Sciatic nerve (tissue), 2 donors: ENCODE results near the gene CCN5. TPM values are rescaled to one million over a fixed set of nuclear protein-coding genes. Genes with fewer than 3 reads are reported as not detected.
"Not testable (repeated sequence)": the region's sequence is repeated elsewhere in the genome, so short reads cannot be mapped to it uniquely, and the experiment has no call there.

Source experiments
- ATAC-seq: fragments of 200-7000 bp; cut with Tn5 transposase; one replicate; pipeline ENCODE4 v1.9.1; 2020; ENCODE audit warnings: mild to moderate bottlenecking, moderate library complexity
- DNase-seq: peaks from one replicate; pipeline ENCODE4 v3.0.0-alpha.2; 2020; ENCODE audit warnings: low spot score
- intact Hi-C: fragments of 100-400 bp; cut with DNase I; formaldehyde crosslinking; loops from one replicate; pipeline ENCODE4 v1.14.2; 2022
- total RNA-seq: library from RNA; stranded (reverse); fragmentation: NEBNext Ultra II Directional; extraction: Animal tissue kit (Norgen Biotek cat#: 25700); gene quantifications from one replicate; pipeline ENCODE4 v1.2.1, GENCODE V29; 2021
- donor health status: DM: no; HTN: no; CAD: no.
- donor health status: DM: no; HTN: no; CAD: no.

CCN5 gene, protein sequence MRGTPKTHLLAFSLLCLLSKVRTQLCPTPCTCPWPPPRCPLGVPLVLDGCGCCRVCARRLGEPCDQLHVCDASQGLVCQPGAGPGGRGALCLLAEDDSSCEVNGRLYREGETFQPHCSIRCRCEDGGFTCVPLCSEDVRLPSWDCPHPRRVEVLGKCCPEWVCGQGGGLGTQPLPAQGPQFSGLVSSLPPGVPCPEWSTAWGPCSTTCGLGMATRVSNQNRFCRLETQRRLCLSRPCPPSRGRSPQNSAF
- total RNA-seq = 147 TPM

DNA sequence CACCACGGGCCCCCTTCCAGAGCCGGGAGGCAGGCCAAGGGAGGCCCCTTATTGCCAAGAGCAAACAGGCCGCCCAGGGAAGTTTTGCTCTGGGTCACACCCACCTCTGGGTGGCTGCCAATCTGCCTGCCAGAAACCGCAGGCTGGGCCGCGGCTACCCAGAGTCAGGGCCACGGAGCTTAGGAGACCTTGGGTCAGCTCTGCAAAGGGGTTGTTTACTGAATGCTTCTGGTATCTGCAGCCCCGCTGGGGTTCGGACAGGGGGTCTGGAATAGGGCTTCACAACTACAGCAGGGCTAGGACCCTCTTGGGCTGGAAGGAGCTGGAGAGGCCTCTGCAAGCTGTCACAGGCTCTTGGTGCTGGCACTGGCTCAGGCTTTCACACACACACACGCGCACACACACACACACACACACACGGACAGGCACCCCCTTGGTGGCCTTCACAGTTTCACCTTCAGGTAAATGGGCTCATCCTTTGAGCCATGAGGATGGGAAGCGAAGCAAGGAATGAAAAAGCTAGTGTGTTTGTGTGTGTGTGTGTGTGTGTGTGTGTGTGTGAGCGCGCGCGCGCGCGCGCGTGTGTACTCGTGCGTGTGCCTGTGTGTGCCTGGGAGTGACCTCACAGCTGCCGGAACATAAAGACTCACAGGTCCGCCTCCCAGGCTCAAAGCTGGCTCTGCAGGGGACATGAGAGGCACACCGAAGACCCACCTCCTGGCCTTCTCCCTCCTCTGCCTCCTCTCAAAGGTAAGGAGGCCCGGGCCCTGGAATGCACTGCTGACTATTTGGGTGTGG, at the start of gene CCN5:
TSS of gene CCN5 (plus strand) at position 669 of the 798 bp plus-strand sequence. CDS start at position 691, 22 bp downstream.
- intact Hi-C loops = no loop called here
- DNase-seq (peak; percentile 93), ATAC-seq (peak; percentile 92)

DNA sequence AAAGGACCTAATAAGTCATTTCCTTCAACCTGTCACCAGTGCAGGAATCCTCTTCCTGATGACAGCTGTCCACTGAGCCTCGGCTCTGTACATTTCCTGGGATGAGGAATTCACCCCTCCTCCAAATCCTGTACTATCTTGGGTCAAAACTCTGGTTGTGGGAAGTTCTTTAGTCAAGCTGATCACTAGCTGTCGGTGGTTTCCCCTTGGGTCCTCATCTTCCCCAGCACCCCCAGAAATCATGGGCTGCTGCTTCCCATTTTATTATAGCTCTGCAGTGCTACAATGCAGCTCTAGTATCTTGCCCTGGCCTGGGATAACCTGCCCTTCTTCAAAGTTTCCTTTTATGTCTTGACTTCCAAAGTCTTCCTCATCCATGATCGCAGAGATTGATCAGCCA, 49.1 kb upstream of the CCN5 start:
- intact Hi-C loops = no loop called here
- DNase-seq (no peak), ATAC-seq (no peak)

DNA sequence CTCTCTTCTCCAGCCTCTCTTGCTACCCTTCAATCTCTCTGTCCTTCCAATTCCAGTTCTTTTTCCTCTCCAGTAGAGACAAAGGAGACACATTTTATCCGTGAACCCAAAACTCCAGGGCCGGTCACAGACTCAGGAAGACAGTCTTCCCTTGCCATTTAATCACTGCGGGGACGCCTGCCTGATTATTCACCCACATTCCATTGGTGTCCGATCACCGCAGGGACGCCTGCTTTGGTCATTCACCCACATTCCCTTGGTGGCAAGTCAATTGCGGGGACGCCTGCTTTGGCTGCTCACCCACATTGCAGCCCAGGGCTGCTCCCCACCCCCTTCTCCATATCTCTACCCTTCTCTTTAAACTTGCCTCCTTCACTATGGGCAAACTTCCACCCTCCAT, 44.3 kb upstream of the CCN5 start:
- intact Hi-C loops, ATAC-seq: not testable (repeated sequence)

DNA sequence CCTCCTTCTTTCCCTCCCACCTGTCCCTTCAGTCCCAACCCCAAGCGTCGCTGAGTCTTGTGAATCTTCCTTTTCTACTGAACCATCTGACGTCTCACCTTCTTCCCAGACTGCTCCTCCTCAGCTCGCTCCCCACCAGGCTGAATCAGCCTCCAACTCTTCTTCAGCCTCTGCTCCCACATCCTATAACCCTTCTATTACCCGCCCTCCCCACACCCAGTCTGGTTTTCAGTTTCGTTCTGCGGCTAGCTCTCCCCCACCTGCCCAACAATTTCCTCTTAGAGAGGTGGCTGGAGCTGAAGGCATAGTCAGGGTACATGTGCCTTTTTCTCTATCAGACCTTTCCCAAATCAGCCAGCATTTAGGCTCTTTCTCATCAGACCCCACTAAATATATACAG, 43.6 kb upstream of the CCN5 start:
- ATAC-seq, intact Hi-C loops, DNase-seq: not testable (repeated sequence)

More for the DNA sequence above, 44.3 kb upstream of the CCN5 start:
- DNase-seq = not testable (repeated sequence)

DNA sequence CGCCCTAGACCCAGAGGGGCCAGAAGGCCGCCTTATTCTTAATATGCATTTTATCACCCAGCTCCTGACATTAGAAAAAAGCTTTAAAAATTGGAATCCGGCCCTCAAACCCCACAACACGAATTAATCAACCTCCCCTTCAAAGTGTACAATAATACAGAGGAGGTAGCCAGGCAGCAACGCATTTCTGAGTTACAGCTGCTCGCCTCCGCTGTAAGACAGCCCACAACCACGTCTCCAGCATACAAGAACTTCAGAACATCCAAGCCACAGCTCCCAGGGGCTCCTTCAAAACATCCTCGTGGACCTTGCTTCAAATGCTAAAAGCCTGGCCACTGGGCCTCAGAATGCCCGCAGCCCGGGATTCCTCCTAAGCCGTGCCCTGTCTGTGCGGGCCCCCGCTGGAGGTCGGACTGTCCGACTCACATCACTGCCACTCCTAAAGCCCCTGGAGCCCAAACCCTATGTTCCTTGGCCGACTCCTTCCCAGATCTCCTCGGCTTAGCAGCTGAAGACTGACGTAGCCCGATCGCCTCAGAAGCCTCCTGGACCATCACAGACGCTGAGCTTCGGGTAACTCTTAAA, 42.8 kb upstream of the CCN5 start:
- intact Hi-C loops, ATAC-seq, DNase-seq: not testable (repeated sequence)

DNA sequence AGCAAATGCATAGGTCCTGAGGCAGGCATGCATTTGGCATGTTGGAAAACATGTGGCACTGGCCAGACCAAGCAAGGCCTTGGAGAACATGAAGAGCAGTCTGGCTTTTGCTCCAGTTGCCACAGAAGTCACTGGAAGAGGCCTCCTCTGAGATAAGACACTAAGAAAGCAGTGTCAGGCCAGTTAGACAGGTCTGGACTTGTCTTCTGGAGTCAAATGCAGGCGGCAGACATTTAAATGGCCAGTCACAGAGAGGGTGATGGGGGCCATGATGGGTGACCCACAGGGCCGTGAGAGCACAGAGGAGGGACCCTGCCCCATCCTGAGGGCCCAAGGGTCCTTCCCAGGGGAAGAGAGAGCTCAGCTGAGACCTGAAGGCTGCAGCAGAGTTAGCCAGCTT, 36.9 kb upstream of the CCN5 start:
- ATAC-seq = no peak
- intact Hi-C loops = no loop called here
- DNase-seq = no peak

DNA sequence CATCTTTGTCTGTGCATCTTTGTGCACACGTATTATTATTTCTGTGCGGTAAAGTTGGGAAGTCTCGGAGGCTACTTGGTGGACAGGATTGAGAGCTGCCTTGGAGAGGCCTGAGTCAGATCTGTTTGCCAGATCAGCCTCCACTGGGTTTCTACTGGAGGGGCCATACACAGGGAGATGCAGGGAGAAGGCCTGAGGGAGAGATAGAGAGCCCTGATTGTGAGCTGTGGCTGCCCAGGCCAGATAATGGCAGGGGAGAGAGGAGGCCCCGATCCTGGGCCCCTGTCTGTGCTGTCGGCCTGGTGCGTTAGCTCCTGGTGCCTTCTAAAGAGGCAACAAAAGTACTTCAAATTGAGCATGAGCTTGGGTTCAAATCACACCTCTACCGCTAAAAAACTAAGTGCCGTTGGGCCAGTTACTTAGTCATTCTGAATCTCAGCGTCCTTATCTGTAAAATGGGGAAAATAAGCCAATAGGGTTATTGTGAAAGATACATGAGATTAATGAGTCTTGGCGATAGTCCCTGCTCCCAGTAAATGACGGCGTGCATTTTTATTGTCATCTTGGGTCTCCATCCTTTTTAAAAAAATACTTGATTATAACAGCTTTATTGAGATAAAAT, 36.1 kb upstream of the CCN5 start:
- DNase-seq (no peak), ATAC-seq (no peak)
- intact Hi-C loops = no loop called here

DNA sequence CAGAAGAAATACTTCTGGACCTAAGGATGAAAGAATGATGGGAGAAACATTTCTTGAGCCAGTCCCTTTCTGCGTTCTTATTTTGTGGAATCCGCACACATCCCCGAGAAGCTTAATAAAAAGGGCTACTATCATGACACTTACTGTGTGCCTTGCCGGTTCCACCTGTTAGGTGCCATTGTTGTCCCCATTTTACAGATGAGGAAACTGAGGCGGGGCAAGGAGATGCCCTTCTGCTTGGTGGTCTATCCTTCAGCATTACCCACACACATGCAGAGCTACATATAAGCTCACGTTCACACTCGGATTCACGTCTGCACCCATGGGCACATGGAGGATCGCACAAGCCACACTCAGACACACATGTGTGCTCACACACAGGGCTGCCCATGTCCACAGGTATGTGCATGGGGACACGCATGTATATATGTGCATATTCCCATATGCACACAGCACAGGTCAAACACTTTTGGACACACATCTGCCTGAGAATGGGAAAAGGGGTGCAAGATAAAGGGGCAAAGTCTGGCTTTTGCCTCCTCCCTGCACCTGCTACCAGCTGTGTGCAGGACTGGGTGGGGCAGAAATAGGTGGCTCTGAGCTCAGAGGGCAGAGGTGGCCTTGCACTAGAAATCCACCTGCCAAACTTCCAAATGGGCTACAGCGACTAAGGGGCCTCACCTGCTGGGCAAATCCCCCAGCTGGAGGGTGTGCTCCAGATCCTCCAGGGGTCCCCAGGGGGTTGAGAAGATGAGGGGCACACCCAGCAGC, 33.2 kb upstream of the CCN5 start:
- DNase-seq = no peak
- intact Hi-C loops = loop anchor here (5.0 kb wide), 1 partner anchor 185 kb away; no protein-coding TSS in a partner anchor
- no peak for ATAC-seq

DNA sequence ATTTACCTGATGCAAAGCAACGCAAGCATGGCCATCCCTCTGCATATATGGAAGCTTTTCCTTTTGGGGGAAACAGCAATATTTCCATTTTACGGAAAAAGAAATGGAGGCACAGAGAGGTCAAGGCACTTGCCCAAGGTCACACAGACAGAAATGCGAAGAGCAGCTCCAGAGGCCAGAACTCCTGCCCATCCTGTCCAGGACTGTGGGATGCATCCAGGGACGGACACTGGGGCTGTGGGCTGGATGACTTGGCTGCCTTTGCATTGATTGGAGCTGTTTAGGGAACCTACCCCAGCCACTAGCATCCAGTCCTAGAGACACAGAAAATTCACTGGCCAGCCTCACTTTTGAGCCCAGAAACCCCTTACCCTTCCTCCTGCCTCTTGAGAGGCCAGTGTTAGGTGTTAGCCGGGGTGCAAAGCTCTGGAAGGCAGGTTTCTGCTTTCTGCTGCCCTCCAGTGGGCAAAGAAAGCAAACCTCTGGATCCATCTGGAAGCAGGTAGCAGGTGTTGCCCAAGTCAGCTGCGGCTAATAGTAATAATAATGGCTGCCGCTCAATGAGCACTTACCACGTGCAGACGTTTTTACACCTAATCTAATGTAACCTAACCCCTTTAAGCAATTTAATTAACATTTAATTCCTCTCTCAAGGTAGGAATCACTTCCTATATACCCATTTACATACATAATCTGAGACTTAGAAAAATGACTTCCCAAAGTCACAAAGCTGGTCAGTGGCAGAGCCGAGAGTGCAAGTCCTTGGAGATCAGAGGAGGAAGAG, 31.7 kb upstream of the CCN5 start:
- DNase-seq = no peak
- intact Hi-C loops = loop anchor here (5.0 kb wide), 1 partner anchor 184 kb away; no protein-coding TSS in a partner anchor
- peak; percentile 38 for ATAC-seq

DNA sequence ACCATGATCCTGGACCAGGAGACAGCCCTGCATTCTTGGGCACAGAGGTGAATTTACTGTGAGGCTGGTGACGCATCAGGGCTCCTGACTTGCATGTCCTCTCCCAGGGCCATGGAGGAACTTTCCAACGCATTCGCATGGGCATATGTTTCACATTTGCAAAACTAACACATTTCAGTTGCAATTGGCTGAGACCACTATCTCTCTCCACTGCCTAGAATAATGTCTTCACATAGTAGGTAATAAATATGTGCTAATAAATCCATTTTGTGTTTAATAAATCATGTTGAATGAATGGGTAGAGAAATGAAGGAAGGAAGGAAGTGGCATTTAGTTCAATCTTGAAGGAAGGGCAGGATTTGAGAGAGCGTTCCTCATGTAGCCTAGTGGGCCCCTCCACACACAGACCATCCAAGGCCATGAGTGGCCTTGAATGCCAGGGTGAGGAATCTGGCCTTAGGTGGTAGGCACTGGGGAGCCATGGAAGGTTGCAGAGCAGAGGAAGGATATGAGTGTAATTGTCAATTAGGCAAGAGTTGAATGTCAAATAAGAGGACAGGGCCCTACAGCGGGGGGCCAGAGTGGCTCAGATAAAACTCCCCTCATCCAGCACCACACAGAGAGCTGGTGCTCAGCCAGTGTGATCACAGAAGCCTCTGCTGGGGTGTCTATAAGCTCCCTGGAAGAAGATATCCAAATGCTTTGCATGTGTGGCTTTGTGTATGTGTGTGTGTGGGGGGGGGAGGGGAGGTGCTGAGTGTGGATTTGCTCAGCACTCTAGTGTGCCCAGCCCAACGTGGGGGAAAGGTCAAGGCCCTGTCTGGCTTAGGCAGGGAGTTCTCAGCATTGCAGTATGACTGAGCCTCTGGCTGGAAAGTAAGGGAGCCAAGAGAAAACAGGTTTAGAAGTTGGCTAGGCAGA, 30.9 kb upstream of the CCN5 start:
- DNase-seq (no peak), ATAC-seq (peak; percentile 32)
- intact Hi-C loops = loop anchor here (5.0 kb wide), 1 partner anchor 183 kb away; no protein-coding TSS in a partner anchor

DNA sequence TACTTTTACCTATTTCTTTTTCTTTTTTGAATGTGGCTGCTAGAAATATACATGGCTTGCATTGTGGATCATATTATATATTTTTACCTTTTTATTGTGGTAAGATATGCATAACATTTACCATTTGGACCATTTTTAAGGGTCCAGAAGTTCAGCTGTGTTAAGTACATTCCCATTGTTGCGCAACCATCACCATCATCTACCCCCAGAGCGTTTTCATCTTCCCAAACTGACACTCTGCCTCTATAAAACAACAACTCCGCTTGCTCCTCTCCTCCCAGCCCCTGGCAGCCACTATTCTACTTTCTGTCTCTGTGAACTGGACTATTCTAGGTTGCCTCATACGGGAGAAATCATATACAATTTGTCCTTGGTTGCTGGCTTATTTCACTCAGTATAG, 28.2 kb upstream of the CCN5 start:
- ATAC-seq (no peak), DNase-seq (no peak)
- intact Hi-C loops = no loop called here

DNA sequence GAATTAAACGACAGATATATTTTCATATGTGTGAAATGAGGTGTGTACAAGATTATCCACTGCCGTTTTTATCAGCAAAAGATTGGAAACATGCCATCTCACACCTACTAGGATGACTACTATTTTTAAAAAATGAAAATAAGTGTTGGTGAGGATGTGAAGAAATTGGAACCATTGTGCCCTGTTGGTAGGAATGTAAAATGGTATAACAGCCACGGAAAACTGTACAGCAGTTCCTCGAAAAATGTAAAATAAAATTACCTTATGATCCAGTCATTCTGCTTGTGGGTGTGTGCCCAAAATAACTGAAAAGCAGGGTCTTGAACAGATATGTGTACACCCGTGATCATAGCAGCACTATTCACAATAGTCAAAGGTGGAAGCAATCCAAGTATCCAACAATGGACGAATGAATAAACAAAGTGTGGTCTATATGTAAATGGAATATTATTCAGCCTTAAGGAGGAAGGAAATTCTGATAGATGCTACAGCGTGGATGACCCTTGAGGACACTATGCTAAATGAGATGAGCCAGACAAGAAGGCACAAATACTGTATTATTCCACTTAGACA, 27.0 kb upstream of the CCN5 start:
- intact Hi-C loops = no loop called here
- ATAC-seq (no peak), DNase-seq (no peak)

DNA sequence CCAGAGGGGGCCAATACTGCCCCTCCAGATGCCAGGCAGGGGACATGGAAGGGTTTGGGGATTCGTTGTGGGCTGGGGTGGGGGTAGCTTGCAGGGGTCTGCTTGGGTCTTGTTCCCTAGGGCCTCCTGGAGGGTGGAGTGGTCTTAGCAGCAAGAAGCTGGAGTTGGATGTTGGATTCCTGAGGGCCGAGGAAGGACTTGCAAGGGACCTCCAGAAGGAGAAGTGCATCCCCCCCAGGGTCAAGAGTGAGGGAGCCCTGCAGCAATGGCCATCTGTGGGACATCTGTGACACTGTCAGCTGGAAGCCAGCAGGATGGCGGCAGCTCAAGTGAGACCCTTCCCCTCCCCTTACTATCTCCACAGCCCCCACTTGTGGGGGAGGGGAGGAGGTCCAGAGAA, 25.4 kb upstream of the CCN5 start:
- DNase-seq (no peak), ATAC-seq (no peak)
- intact Hi-C loops = no loop called here

DNA sequence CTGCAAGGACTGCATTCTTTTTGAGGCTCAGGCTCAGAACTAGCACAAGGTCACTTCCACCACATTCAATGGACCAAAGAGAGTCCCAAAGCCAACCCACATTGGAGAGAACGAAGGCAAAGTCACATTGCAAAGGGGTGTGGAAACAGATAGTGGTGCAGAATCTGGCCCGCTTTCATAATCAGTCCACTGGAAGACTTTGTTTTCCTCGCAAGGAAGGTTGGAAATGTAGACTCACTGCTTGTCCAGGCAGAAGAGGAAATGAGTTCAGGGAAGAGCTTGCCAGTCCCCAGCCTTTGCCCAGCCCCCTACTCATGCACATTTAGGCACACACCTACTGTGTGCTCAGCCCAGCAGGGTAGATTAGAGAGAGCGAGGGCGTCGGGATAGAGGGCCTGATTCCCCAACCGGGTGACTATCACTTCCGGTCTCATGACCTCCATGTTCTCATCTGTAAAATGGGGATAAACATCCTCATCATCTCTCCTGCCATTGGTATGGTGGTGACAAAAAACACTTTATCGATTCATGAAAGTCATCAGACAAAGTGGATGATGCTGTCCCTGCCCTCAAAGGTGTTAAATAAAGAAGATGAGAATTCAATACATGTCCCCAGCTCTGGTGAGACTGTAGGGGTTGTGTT, 24.3 kb upstream of the CCN5 start:
- intact Hi-C loops = no loop called here
- ATAC-seq = peak; percentile 61
- no peak for DNase-seq

DNA sequence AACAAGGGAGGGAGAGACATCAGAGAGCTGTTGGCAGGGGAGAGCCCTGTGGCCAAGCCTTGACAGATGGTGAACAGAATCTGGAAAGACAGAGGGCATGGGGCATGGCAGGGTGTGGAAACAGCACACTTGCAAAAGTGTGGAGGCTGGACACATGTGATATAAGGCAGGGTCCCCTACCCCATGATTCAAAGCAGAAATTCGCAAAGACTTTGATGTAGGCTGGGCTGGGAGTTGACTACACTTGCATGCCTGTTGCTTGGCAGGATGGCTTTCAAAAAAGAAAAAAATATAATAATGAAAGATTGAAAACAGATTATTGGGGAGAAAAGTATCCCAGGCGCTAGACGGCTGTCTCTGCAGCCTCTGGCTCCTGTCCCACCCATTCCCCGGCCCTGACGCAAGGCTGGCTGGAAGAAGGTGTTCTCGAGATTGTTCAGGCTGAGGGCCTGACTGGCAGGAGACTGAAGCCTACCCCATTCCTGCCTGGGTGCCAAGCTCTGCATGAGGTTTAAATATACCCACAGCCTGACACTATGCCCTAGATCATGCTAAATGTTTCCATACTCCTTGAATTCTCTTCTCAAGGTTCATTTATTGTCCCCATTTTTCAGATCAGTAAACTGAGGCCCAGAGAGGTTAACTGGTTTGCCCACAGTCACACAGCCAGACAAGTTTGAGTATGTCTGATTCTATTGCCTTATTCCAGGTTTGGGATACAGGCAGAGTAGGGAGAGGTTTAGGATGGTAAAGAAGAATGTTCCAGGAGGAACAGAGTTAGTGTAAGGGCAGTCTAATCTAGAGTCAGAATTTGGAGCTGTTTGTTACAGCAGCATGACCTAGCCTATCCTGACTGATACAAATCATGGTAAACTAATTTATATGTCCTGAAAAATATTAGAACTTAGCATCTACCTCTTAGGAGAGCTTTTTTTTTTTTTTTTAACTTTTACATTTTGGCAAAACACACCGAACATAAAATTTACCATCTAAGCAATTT, 23.4 kb upstream of the CCN5 start:
- intact Hi-C loops = no loop called here
- ATAC-seq = peak; percentile 75
- peak; percentile 82 for DNase-seq
